D721Med (cell line): ENCODE results near the gene LTBP4.
"Not testable (repeated sequence)": the region's sequence is repeated elsewhere in the genome, so short reads cannot be mapped to it uniquely, and the experiment has no call there.

ENCODE experiments used
- DNase-seq: peaks from one replicate; pipeline ENCODE4 v3.0.0; 2011; ENCODE audit warnings: low spot score; ENCODE audit not compliant: insufficient read length
- FAIRE-seq: peaks from 2 replicates; lab custom pipeline; 2011; peaks lifted over from hg19 to GRCh38; lab: Jason Lieb, UNC
- CTCF ChIP-seq: IDR thresholded peaks from 2 replicates; pipeline ENCODE4 v1.5.1; 2012; ENCODE audit warnings: mild to moderate bottlenecking, control low read depth; ENCODE audit not compliant: insufficient read depth; ENCODE audit errors: missing control alignments

LTBP4 gene

GRCh38 chr19:40639638-40639982, 38.4 kb downstream of the LTBP4 start:
- no peak for TF ChIP-seq CTCF
- DNase-seq (no peak), FAIRE-seq (no peak)

GRCh38 chr19:40640744-40641143, 39.6 kb downstream of the LTBP4 start:
- no peak for TF ChIP-seq CTCF
- DNase-seq (no peak), FAIRE-seq (no peak)

GRCh38 chr19:40641281-40641680, 40.1 kb downstream of the LTBP4 start:
- FAIRE-seq: no peak
- TF ChIP-seq CTCF: no peak
- no peak for DNase-seq

GRCh38 chr19:40642051-40642706, 41.0 kb downstream of the LTBP4 start:
- DNase-seq: no peak
- no peak for FAIRE-seq
- TF ChIP-seq CTCF: no peak

- DNase-seq (no peak), FAIRE-seq (no peak)
- no peak for TF ChIP-seq CTCF
Measured at GRCh38 chr19:40642757-40643305, 41.7 kb downstream of the LTBP4 start.

GRCh38 chr19:40646743-40647254, 45.6 kb downstream of the LTBP4 start:
- FAIRE-seq: no peak
- no peak for TF ChIP-seq CTCF
- DNase-seq: no peak

GRCh38 chr19:40649903-40650675, 48.9 kb downstream of the LTBP4 start:
- FAIRE-seq, DNase-seq: not testable (repeated sequence)
